Natural killer cell (primary cell): ENCODE results near the gene BBX. TPM values are rescaled to one million over a fixed set of nuclear protein-coding genes. Genes with fewer than 3 reads are reported as not detected.

Experiments used
- ATAC-seq, 3 donors: fragments of 150-1000 bp in 2 of 3; fragments of 200-7000 bp in 1 of 3; cut with Tn5 transposase; 1 replicate in 1 of 3; 2 replicates in 2 of 3; pipeline ENCODE4 v1.10.0; 2021; ENCODE audit warnings: mild to moderate bottlenecking in 2 of 3, moderate library complexity in 2 of 3
- DNase-seq, 2 donors: peaks; one replicate each; pipeline versions ENCODE4 v3.0.0 to v3.0.0-alpha.2; 2013 to 2021; ENCODE audit warnings: mixed read lengths in 1 of 2
- H3K27ac ChIP-seq: one replicate; pipeline ENCODE4 v1.5.1; 2013; ENCODE audit warnings: mild to moderate bottlenecking, low read length
- H3K27me3 ChIP-seq: one replicate; pipeline ENCODE4 v1.6.1; 2013; ENCODE audit warnings: low read length; ENCODE audit not compliant: control insufficient read depth, insufficient read depth
- H3K36me3 ChIP-seq: one replicate; pipeline ENCODE4 v1.6.1; 2013; ENCODE audit warnings: low read length; ENCODE audit not compliant: control insufficient read depth, insufficient read depth
- H3K4me1 ChIP-seq: one replicate; pipeline ENCODE4 v1.6.1; 2013; ENCODE audit warnings: low read length; ENCODE audit not compliant: control insufficient read depth, insufficient read depth
- H3K4me3 ChIP-seq: one replicate; pipeline ENCODE4 v1.5.1; 2013; ENCODE audit warnings: low read length
- H3K9me3 ChIP-seq: one replicate; pipeline ENCODE4 v1.6.1; 2013; ENCODE audit warnings: low read length; ENCODE audit not compliant: control insufficient read depth, insufficient read depth
- H3K27ac Mint-ChIP-seq, 2 donors: one replicate each; pipeline ENCODE4 v1.8.0; 2022; ENCODE audit warnings: mild to moderate bottlenecking in 2 of 2, mixed read lengths in 2 of 2, moderate library complexity in 1 of 2
- H3K27me3 Mint-ChIP-seq, 2 donors: one replicate each; pipeline ENCODE4 v1.8.0; 2022; ENCODE audit warnings: low read depth in 2 of 2, mixed read lengths in 2 of 2
- H3K36me3 Mint-ChIP-seq: one replicate; pipeline ENCODE4 v1.8.0; 2022; ENCODE audit warnings: mixed read lengths
- H3K4me1 Mint-ChIP-seq, 2 donors: one replicate each; pipeline ENCODE4 v1.8.0; 2022; ENCODE audit warnings: mixed read lengths in 2 of 2
- H3K4me3 Mint-ChIP-seq: one replicate; pipeline ENCODE4 v1.8.0; 2022; ENCODE audit warnings: mild to moderate bottlenecking, moderate library complexity, mixed read lengths
- H3K9me3 Mint-ChIP-seq, 2 donors: one replicate each; pipeline ENCODE4 v1.8.0; 2022; ENCODE audit warnings: mixed read lengths in 2 of 2
- CTCF ChIP-seq: fragments of 200-600 bp; IDR thresholded peaks from one replicate; pipeline ENCODE4 v1.8.0; 2022; ENCODE audit warnings: antibody characterized with exemption
- WGBS: methylation state at CpG from one replicate; pipeline ENCODE4 v1.1.7; 2013; ENCODE audit warnings: missing lambda C conversion rate; ENCODE audit not compliant: insufficient coverage; 5-methylcytosine and 5-hydroxymethylcytosine counted together
- intact Hi-C: fragments of 100-400 bp; cut with micrococcal nuclease; formaldehyde crosslinking; loops from one replicate; pipeline ENCODE4 v1.14.2; 2022
- total RNA-seq, 4 donors: library from RNA; stranded (reverse); fragments of 120-200 nt in 1 of 4; gene quantifications; one replicate each; pipeline versions ENCODE4 v1.2.3 to v1.2.4, GENCODE V29; 2013 to 2022

BBX gene
- total RNA-seq, 3 donors from 2014 or later (not counting 1 experiment from before 2014, with no cell fraction given), result 80.0 to 87.1 (median 83.4) TPM

GRCh38 chr3:107826727-107827126, 304.0 kb downstream of the BBX start:
- Mint-ChIP-seq H3K36me3 (no peaks in the 10 kb centered on the region), H3K4me3 (no peak overlapping the region), H3K27me3 (peaks cover 4 to 6% of the 10 kb centered on the region in 2 donors)

GRCh38 chr3:107829185-107829584, 306.4 kb downstream of the BBX start:
- H3K4me1 ChIP-seq, result no peaks in the 10 kb centered on the region
- H3K36me3 ChIP-seq, result no peaks in the 10 kb centered on the region
- no peaks in the 10 kb centered on the region for H3K27me3 ChIP-seq
- no peaks in the 10 kb centered on the region for H3K4me1 Mint-ChIP-seq
- ATAC-seq (no peak), DNase-seq (no peak)
- WGBS, result 91% methylated on average over 4 of the region's 4 CpGs
- no peak overlapping the region for H3K27ac ChIP-seq
- no peak overlapping the region for H3K27ac Mint-ChIP-seq
- H3K9me3 ChIP-seq, result no peaks in the 10 kb centered on the region
- no peaks in the 10 kb centered on the region for H3K36me3 Mint-ChIP-seq
- no peak overlapping the region for H3K4me3 ChIP-seq
- H3K9me3 Mint-ChIP-seq, result no peaks in the 10 kb centered on the region
- H3K27me3 Mint-ChIP-seq, result peaks cover 0 to 7% of the 10 kb centered on the region in 2 donors
- no peak for TF ChIP-seq CTCF
- intact Hi-C loops, result no loop called here
- no peak overlapping the region for H3K4me3 Mint-ChIP-seq

More at GRCh38 chr3:107826727-107827126, 304.0 kb downstream of the BBX start:
- Histone ChIP-seq H3K27me3 (no peaks in the 10 kb centered on the region), H3K4me1 (no peaks in the 10 kb centered on the region), H3K27ac (no peak overlapping the region), H3K36me3 (no peaks in the 10 kb centered on the region), H3K9me3 (no peaks in the 10 kb centered on the region), H3K4me3 (no peak overlapping the region)
- DNase-seq (no peak), ATAC-seq (no peak)
- Mint-ChIP-seq H3K27ac (no peak overlapping the region), H3K4me1 (no peaks in the 10 kb centered on the region), H3K9me3 (no peaks in the 10 kb centered on the region)
- TF ChIP-seq CTCF, result no peak
- intact Hi-C loops, result no loop called here
- 91% methylated on average over 9 of the region's 9 CpGs for WGBS

GRCh38 chr3:107831590-107831989, 308.8 kb downstream of the BBX start:
- H3K27me3 ChIP-seq, result no peaks in the 10 kb centered on the region
- Mint-ChIP-seq H3K27ac (no peak overlapping the region), H3K4me3 (no peak overlapping the region), H3K4me1 (no peaks in the 10 kb centered on the region), H3K36me3 (no peaks in the 10 kb centered on the region), H3K27me3 (peaks cover 0 to 4% of the 10 kb centered on the region in 2 donors), H3K9me3 (no peaks in the 10 kb centered on the region)
- TF ChIP-seq CTCF, result no peak
- no peaks in the 10 kb centered on the region for H3K36me3 ChIP-seq
- H3K4me1 ChIP-seq, result no peaks in the 10 kb centered on the region
- no peak overlapping the region for H3K4me3 ChIP-seq
- no peaks in the 10 kb centered on the region for H3K9me3 ChIP-seq
- DNase-seq (no peak), ATAC-seq (no peak)
- intact Hi-C loops, result no loop called here
- WGBS, result 100% methylated on average over 3 of the region's 3 CpGs
- no peak overlapping the region for H3K27ac ChIP-seq

- H3K9me3 Mint-ChIP-seq, result no peaks in the 10 kb centered on the region
- Histone ChIP-seq H3K4me1 (no peaks in the 10 kb centered on the region), H3K27ac (no peak overlapping the region), H3K36me3 (no peaks in the 10 kb centered on the region), H3K9me3 (no peaks in the 10 kb centered on the region), H3K27me3 (no peaks in the 10 kb centered on the region), H3K4me3 (no peak overlapping the region)
- H3K36me3 Mint-ChIP-seq, result no peaks in the 10 kb centered on the region
- no peak for TF ChIP-seq CTCF
- no peak overlapping the region for H3K4me3 Mint-ChIP-seq
- ATAC-seq, result no peak
- WGBS, result 95% methylated on average over 6 of the region's 6 CpGs
- H3K27me3 Mint-ChIP-seq, result peaks cover 0 to 4% of the 10 kb centered on the region in 2 donors
- DNase-seq, result no peak
- no peaks in the 10 kb centered on the region for H3K4me1 Mint-ChIP-seq
- intact Hi-C loops, result no loop called here
- H3K27ac Mint-ChIP-seq, result no peak overlapping the region
Measured at GRCh38 chr3:107833043-107833442, 310.3 kb downstream of the BBX start.
